Measurements from ENCODE around the gene UPK3B.
"Not testable (repeated sequence)": the region's sequence is repeated elsewhere in the genome, so short reads cannot be mapped to it uniquely, and the experiment has no call there.

The UPK3B gene

DNA sequence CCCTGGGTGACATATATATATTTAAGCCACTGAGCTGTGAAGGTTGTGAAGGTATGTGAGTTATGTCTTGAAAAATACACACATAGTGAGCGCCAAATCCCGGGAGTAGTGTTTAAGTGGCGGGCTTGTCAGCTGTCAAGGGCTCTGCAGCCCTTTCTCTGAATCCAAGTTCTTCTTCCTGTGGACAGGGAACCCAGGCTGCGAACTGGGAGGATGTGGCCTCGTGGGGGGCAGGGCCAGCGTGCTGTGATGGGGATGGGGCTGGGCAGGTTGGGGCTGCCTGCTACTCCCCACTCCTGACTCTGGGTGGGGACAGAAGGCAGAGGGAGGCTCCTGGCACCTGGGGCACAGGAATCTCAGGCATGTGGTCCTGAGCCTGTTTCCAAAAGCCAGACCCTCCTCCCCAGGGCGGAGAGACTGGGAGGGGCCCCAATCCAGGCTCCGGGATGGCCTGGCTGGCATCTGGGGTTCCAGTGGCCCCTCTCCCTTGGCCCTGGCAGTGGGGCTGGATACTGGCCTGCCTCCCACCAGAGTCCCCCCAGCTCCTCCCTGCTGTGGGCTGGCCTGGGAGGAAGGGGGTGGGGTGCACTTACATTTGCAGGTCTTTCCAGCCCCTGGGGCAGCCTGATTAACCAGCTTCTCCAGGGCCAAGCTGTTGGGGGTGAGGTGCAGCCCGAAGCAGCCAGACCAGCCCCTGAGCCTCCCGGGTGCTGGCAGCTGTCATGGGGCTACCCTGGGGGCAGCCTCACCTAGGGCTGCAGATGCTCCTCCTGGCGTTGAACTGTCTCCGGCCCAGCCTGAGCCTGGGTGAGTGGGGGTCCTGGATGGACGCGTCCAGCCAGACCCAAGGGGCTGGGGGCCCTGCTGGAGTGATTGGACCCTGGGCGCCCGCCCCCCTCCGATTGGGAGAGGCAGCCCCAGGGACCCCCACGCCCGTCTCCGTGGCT is at the start of gene UPK3B:
UPK3B (plus strand) TSS at position 622 of the 947 bp plus-strand sequence; CDS start at position 723, 101 bp downstream.
- peak; percentile 21 for DNase-seq (ENCODE audit: low read depth)

GRCh38 chr7:76460767-76461166 is 49.6 kb upstream of the UPK3B start:
- not testable (repeated sequence) for DNase-seq (ENCODE audit: low read depth)

GRCh38 chr7:76461464-76462101 is 48.8 kb upstream of the UPK3B start, which contains the start of gene DTX2:
TSS of gene DTX2 (plus strand) at chr7:76461709. CDS start at chr7:76480510, 18,801 bp downstream.
- not testable (repeated sequence) for DNase-seq (ENCODE audit: low read depth)

- DNase-seq (ENCODE audit: low read depth) = not testable (repeated sequence)
Measured at GRCh38 chr7:76462271-76462882, 48.0 kb upstream of the UPK3B start.

DNA sequence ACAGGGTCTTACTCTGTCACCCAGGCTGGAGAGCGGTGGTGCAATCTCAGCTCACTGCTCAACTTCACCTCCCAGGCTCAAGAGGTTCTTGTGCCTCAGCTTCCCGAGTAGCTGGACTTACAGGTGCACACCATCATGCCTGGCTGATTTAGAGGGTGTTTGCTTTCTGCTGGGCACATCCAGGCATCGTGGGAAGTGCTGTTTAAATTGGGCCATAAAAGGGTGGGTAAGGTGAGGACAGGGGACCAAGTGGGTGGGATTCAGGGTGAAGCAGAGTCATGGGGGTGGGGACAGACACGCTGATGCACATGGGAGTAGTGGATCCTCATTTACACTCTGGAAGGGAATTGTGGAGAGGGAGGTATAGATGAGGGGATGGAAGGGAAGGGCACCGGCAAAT is 45.4 kb upstream of the UPK3B start:
- DNase-seq (ENCODE audit: low read depth) = not testable (repeated sequence)

- DNase-seq (ENCODE audit: low read depth) = not testable (repeated sequence)
Measured at GRCh38 chr7:76465950-76466349, 44.4 kb upstream of the UPK3B start.

GRCh38 chr7:76467743-76468404 is 42.5 kb upstream of the UPK3B start:
- DNase-seq (ENCODE audit: low read depth) = not testable (repeated sequence)

DNA sequence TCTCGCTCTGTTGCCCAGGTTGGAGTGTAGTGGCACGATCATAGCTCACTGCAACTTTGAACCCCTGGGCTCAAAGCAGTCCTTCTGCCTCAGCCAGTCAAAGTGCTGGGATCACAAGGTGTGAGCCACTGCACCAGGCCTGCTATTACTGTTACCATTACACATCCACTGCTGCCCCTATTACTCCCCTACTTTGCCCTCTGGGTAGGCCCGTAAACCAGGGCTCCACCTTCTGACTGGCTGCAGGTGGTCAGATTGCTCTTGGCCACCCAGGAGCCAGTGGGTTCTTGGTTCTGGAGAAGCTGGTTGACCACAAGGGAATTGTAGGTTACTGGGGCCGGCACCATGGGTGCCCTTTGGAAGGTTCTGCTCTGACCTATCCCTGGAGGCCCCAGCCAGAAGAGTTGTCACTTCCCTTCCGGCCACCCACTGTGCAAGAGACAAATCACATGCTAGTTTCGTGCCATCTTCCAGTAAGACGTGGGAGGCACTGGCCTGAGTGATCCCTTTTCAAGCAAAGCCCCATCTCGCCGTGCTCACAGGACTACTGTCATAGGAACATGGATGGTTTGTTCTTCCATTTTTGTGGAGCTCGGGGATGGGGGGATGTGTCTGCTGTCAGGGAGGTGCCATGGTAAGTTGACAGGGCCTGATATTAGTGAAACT is 38.7 kb upstream of the UPK3B start:
- not testable (repeated sequence) for DNase-seq (ENCODE audit: low read depth)

GRCh38 chr7:76473097-76473496 is 37.3 kb upstream of the UPK3B start:
- DNase-seq (ENCODE audit: low read depth) = not testable (repeated sequence)

GRCh38 chr7:76476280-76476679 is 34.1 kb upstream of the UPK3B start:
- not testable (repeated sequence) for DNase-seq (ENCODE audit: low read depth)

- not testable (repeated sequence) for DNase-seq (ENCODE audit: low read depth)
Measured at GRCh38 chr7:76476742-76477474, 33.4 kb upstream of the UPK3B start.

DNA sequence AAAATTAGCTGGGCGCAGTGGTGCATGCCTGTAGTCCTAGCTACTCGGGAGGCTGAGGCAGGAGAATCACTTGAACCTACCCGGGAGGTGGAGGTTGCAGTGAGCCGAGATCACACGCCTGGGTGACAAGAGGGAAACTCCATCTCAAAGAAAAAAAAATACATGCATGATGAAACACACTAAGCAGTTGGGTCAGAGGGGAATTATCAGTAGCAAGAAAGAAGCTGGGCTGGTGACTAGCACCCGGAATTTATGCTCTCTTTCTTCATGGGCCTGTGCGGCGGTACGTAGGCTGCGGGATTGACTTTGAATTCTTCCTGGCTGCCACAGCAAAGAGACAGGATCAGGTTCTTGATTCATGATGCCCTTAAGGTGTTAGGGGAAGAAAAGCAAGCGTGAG is 30.7 kb upstream of the UPK3B start:
- DNase-seq (ENCODE audit: low read depth) = not testable (repeated sequence)

DNA sequence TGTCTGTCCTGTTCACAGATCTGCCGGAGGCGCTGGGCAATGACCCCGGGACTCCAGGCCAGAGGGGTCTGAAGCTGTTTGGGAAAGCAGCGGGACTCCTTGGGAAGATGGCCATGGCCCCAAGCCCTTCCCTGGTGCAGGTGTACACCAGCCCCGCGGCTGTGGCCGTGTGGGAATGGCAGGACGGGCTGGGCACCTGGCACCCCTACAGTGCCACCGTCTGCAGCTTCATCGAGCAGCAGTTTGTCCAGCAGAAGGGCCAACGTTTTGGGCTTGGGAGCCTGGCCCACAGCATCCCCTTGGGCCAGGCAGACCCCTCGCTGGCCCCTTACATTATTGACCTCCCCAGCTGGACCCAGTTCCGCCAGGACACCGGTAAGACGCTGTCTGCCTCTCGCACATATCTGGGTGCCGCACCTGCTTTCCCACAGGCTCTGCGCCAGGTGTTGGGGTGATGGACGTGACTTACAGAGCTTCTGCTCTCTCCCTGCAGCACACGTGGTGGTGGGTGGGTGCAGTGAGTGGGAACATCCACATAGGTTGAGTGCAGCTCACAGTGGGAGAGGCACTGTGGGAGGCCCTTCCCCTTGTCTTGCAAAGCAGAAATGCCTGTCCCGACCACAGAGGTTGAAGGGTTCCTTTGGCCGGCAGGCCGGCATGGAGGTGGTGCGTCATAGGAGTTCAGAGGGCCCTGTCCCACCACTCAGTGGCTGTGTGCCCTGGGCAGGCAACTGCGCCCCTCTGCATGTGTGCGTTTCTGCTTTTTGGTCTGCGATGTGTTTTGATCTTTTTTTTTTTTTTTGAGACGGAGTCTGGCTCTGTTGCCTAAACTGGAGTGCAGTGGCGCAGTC is 29.7 kb upstream of the UPK3B start:
- not testable (repeated sequence) for DNase-seq (ENCODE audit: low read depth)

GRCh38 chr7:76482660-76483059 is 27.7 kb upstream of the UPK3B start:
- DNase-seq (ENCODE audit: low read depth) = not testable (repeated sequence)

- DNase-seq (ENCODE audit: low read depth) = not testable (repeated sequence)
Measured at GRCh38 chr7:76483081-76483480, 27.3 kb upstream of the UPK3B start.

DNA sequence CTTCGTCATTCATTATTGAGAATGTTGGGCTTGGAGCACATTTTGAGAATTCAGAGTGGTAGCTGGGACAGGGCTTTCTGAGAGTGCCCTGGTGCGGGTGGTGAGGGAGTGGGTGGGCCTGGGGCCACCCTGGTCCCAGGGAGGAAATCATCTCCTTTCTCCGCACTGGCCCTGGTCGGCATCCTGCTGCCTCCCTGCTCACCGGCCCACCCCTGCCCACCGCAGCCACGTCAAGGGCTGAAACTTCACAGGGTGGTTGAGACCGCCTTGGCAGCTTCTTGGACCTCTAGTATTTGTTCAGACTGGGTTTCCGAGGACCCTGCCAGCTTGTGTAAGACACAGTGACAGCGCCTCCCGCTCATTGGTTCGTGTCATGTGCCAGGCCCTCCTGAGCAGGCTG is 25.9 kb upstream of the UPK3B start:
- DNase-seq (ENCODE audit: low read depth) = not testable (repeated sequence)

DNA sequence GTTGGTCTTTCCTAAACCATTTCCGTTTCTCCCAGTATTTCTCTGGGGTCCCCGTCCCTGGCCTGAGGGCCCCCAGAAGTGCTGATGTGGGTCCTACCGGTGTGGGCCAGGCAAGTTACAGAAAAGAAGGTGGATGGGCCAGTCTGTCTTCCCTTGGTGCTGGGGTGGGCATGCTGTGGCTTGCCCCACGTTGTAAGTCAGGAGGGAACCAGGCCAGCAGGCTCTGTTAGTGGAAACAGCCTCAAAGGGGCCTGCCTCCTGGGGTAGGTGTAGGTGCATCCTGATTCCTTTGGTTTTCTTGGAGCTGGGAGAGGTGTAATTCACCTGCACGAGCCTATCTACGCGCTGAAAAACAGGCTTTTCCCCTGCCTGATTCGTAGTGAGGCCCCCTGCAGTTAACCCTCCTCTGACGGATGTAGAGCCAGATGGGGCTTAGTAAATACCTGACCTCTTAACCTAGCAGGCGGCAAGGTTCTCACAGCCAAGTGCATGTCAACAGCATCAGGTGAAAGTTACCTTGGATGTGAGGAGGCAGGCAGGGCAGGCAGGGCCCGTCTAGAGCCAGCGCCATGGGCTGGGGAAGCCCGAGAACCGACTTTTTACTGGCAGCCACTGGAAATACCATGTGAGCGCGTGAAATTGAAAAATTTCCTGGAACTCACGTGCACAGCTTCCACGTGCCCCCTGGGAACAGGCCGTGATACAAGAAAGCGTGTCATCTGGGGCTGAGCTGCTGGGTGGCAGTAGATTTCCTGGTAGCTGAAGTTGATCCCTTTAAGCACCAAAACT is 24.3 kb upstream of the UPK3B start:
- DNase-seq (ENCODE audit: low read depth) = not testable (repeated sequence)

- not testable (repeated sequence) for DNase-seq (ENCODE audit: low read depth)
Measured at GRCh38 chr7:76486618-76487017, 23.7 kb upstream of the UPK3B start.

GRCh38 chr7:76487969-76488368 is 22.4 kb upstream of the UPK3B start:
- not testable (repeated sequence) for DNase-seq (ENCODE audit: low read depth)

All from EH (cell line).